Mammary epithelial cell (primary cell): ENCODE results near the gene BMS1.
"Not testable (repeated sequence)": the region's sequence is repeated elsewhere in the genome, so short reads cannot be mapped to it uniquely, and the experiment has no call there.

Source experiments
- EZH2 ChIP-seq: IDR thresholded peaks from 2 replicates; pipeline ENCODE4 v1.6.1; 2012; ENCODE audit warnings: low read length, inconsistent platforms, borderline replicate concordance
- TF ChIP-seq, protein P1 (sequence below), 2 donors: IDR thresholded peaks in 1 of 2; conservative IDR thresholded peaks in 1 of 2; 2 replicates each; pipeline ENCODE4 v1.5.1; 2011 to 2012; ENCODE audit warnings: inconsistent platforms in 2 of 2, low read length in 2 of 2, mild to moderate bottlenecking in 2 of 2, control low read depth in 1 of 2, low read depth in 1 of 2; ENCODE audit not compliant: insufficient read depth in 1 of 2; ENCODE audit errors: extremely low read depth in 1 of 2

DNA sequence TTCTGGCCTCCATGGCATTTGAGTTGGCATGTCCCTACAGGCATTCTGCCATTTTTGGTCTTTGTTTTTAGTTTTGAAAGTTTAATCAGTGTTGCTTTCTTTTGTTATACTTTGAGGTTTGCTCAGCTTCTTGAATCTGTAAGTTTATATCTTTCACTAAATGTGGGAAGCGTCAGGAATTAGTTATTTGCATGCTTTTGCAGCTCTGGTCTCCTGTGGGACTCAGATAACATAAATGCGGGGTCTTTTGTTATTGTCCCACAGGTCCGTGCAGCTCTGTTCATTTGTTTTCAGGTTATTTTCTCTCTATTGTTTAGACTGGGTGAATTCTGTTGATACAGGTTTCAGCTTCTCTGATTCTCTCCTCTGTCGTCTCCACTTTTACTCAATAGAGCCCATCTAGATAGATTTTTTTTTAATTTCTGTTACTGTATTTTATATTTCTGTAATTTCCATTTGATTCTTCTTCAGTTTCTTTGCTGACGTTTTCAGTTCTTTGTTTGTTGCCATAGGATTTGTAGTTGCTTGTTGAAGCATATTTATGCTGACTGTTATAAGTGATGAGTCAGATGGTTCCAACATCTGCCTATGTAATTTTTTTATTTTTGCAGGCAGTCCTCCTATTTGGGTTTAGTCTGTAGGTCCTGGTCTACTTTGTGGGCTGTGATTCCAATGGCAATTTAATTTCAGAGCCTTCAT lies 31.5 kb downstream of the BMS1 start:
- TF ChIP-seq, protein P1, sequence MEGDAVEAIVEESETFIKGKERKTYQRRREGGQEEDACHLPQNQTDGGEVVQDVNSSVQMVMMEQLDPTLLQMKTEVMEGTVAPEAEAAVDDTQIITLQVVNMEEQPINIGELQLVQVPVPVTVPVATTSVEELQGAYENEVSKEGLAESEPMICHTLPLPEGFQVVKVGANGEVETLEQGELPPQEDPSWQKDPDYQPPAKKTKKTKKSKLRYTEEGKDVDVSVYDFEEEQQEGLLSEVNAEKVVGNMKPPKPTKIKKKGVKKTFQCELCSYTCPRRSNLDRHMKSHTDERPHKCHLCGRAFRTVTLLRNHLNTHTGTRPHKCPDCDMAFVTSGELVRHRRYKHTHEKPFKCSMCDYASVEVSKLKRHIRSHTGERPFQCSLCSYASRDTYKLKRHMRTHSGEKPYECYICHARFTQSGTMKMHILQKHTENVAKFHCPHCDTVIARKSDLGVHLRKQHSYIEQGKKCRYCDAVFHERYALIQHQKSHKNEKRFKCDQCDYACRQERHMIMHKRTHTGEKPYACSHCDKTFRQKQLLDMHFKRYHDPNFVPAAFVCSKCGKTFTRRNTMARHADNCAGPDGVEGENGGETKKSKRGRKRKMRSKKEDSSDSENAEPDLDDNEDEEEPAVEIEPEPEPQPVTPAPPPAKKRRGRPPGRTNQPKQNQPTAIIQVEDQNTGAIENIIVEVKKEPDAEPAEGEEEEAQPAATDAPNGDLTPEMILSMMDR (conservative IDR thresholded peaks at IDR 0.05 in 1 of 2, IDR thresholded peaks at IDR 0.05 in 1 of 2; ENCODE audit: extremely low read depth in 1 of 2, insufficient read depth in 1 of 2, low read depth in 1 of 2, low read length in 2 of 2) = not testable (repeated sequence)
- not testable (repeated sequence) for TF ChIP-seq EZH2
